A549 treated with Hydrocortisone at 1 μM for 4 hours (cell line): ENCODE results near the gene KMT5B. TPM values are rescaled to one million over a fixed set of nuclear protein-coding genes. Genes with fewer than 3 reads are reported as not detected.

Experiments used
- total RNA-seq: library from RNA; stranded (reverse); fragments of 200-300 nt; extraction: Qiagen RNA extraction; gene quantifications from 5 replicates; pipeline ENCODE4 v1.2.3, GENCODE V29; 2022

Gene KMT5B
- total RNA-seq, result 19.7 to 28.1 TPM (median 21.2 TPM) in 5 replicates

GRCh38 chr11:68213135-68213515 lies at the start of gene KMT5B:
Gene KMT5B, minus strand, starts transcription at chr11:68213296. Its CDS starts 23,220 bp downstream, at chr11:68190076.

DNA sequence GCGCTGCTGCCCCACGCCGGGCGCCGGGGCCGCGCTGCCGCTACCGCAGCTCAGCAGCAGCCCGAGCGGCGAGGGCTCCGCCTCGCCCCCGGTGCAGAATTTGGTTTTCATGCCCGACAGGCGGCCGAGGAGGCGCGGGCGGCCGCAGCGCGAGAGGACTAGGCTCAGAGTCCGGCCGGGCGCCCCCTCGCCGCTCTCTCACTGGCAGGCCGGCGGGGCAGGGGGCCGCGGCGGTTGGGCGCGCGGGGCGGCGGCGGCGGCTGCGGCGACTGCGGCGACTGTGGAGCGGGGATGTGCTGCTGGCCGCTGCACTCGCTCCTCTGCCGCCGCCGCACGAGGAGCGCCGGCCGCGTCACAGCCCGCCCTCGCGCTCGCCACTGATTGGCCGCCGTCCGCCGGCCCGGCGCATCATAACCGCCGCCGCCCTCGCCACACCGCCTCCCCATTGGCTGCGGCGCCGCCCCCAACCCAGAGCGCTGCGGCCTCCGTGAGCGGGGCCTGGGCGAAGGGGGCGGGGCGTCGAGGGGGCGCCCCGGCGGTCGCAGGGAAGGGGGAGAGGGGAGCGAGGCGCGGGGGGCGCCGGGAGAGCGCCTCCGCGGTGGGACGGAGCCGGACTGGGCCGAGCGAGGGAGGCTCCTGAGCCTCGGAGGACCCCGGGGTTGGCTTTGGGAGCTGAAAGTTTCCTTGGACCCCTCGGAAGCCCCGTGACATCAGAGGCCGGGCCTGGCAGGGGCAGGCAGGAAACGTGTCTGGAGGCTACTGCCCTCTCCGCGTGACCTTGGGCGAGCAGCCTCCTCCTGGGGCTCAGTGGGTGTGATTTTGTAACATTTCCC lies 91.8 kb downstream of the KMT5B start, which contains the start of gene CHKA:
TSS of gene CHKA (minus strand) at position 322 of the 833 bp plus-strand sequence. CDS start at position 111, 211 bp downstream.

Other genes with a start within 250 kb of the KMT5B start
- gene UNC93B1, start 209.2 kb downstream of the KMT5B start, total RNA-seq, result 63.0 to 84.9 TPM (median 77.3 TPM) in 5 replicates
- gene ALDH3B1, start 203.0 kb downstream of the KMT5B start, total RNA-seq, result 126 to 139 TPM (median 131 TPM) in 5 replicates
- gene NDUFS8, start 182.6 kb downstream of the KMT5B start, total RNA-seq, result 251 to 386 TPM (median 359 TPM) in 5 replicates
- gene TCIRG1, start 174.3 kb downstream of the KMT5B start, total RNA-seq, result 92.3 to 133 TPM (median 121 TPM) in 5 replicates
- 33.8 to 38.5 TPM (median 35.7 TPM) in 5 replicates for gene CHKA, start 91.9 kb downstream of the KMT5B start, total RNA-seq
- 54.2 to 60.1 TPM (median 58.8 TPM) in 5 replicates for gene C11orf24, start 58.7 kb upstream of the KMT5B start, total RNA-seq
- gene LRP5, start 99.3 kb upstream of the KMT5B start, total RNA-seq, result 39.6 to 53.6 TPM (median 45.8 TPM) in 5 replicates
- gene PPP6R3, start 247.5 kb upstream of the KMT5B start, total RNA-seq, result 40.3 to 68.4 TPM (median 55.7 TPM) in 5 replicates